ENCODE measurements around the gene CD3E.
"Not testable (repeated sequence)": the region's sequence is repeated elsewhere in the genome, so short reads cannot be mapped to it uniquely, and the experiment has no call there.

Gene CD3E

GRCh38 chr11:118291477-118292135, 12.9 kb upstream of the CD3E start:
- no peak for DNase-seq

- no peak for DNase-seq
Observed at GRCh38 chr11:118294053-118294452, 10.5 kb upstream of the CD3E start.

GRCh38 chr11:118295199-118295598, 9.3 kb upstream of the CD3E start:
- no peak for DNase-seq

- DNase-seq = no peak
Observed at GRCh38 chr11:118295815-118296454, 8.6 kb upstream of the CD3E start.

- no peak for DNase-seq
Observed at GRCh38 chr11:118301600-118302195, 2.8 kb upstream of the CD3E start.

- DNase-seq = no peak
Observed at GRCh38 chr11:118304227-118304567, 333 bp upstream of the CD3E start.

GRCh38 chr11:118305726-118306125, 1.2 kb downstream of the CD3E start:
- DNase-seq = no peak

GRCh38 chr11:118306556-118306955, 2.0 kb downstream of the CD3E start:
- DNase-seq = no peak

GRCh38 chr11:118308995-118309528, 4.5 kb downstream of the CD3E start:
- DNase-seq = not testable (repeated sequence)

GRCh38 chr11:118310271-118310670, 5.7 kb downstream of the CD3E start:
- no peak for DNase-seq

GRCh38 chr11:118310781-118311485, 6.4 kb downstream of the CD3E start:
- DNase-seq = no peak

- DNase-seq = no peak
Observed at GRCh38 chr11:118311518-118311917, 7.0 kb downstream of the CD3E start.

GRCh38 chr11:118312328-118312727, 7.8 kb downstream of the CD3E start:
- DNase-seq = no peak

GRCh38 chr11:118313242-118313641, 8.7 kb downstream of the CD3E start:
- no peak for DNase-seq

- DNase-seq = no peak
Observed at GRCh38 chr11:118314988-118315411, 10.5 kb downstream of the CD3E start.

- DNase-seq = no peak
Observed at GRCh38 chr11:118318124-118318523, 13.6 kb downstream of the CD3E start.

GRCh38 chr11:118318581-118319336, 14.2 kb downstream of the CD3E start:
- no peak for DNase-seq

- peak in 2 of 14 donors; percentile 9 for DNase-seq
Observed at GRCh38 chr11:118319337-118319707, 14.8 kb downstream of the CD3E start.

GRCh38 chr11:118320515-118320914, 16.0 kb downstream of the CD3E start:
- DNase-seq = no peak

GRCh38 chr11:118321386-118322082, 17.0 kb downstream of the CD3E start:
- no peak for DNase-seq

- DNase-seq = no peak
Observed at GRCh38 chr11:118322721-118323120, 18.2 kb downstream of the CD3E start.

GRCh38 chr11:118325283-118325682, 20.8 kb downstream of the CD3E start:
- no peak for DNase-seq
